ENCODE data around the gene DOLK. TPM values are rescaled to one million over a fixed set of nuclear protein-coding genes. Genes with fewer than 3 reads are reported as not detected.

The DOLK gene
- total RNA-seq, 1 donor from 2014 or later: 14.4 TPM

DNA sequence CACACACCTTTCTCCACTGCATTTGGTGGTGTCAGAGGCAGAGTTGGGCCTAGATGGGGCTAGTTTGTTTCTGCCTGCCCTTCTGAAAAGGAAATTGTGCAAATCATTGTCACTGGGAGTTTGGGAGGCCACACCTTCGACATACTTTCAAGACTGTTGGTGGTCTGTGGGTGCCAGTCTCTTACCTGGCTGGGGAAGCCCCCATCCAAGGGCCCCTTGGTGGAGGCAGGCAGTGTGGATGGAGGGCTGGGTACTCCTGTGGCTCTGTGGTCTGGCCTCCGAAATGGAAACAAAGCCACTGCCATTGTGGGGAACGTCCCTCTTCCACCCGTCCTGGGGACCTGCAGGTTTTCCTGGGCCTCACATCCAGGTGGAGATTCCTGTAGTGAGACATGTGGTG lies 37.5 kb downstream of the DOLK start:
- no peaks in the 10 kb centered on the region for H3K27me3 ChIP-seq (ENCODE audit: low read depth)
- DNase-seq: no peak
- no peak for ATAC-seq
- H3K36me3 ChIP-seq: peaks cover 54% of the 10 kb centered on the region
- H3K9me3 ChIP-seq: no peaks in the 10 kb centered on the region
- H3K27ac ChIP-seq: peak overlapping the region; percentile 86
- H3K4me3 ChIP-seq: no peak overlapping the region
- no peak for TF ChIP-seq CTCF (IDR thresholded peaks at IDR 0.05)
- intact Hi-C loops (cut with DNase I): no loop called here
- peaks cover 49% of the 10 kb centered on the region for H3K4me1 ChIP-seq

- H3K4me3 ChIP-seq: no peak overlapping the region
- DNase-seq (no peak), ATAC-seq (no peak)
- no peaks in the 10 kb centered on the region for H3K9me3 ChIP-seq
- intact Hi-C loops (cut with DNase I): no loop called here
- no peak overlapping the region for H3K27ac ChIP-seq
- peaks cover 49% of the 10 kb centered on the region for H3K36me3 ChIP-seq
- TF ChIP-seq CTCF (IDR thresholded peaks at IDR 0.05): no peak
- no peaks in the 10 kb centered on the region for H3K27me3 ChIP-seq (ENCODE audit: low read depth)
- H3K4me1 ChIP-seq: peaks cover 39% of the 10 kb centered on the region
Observed at GRCh38 chr9:128908372-128908771, 39.0 kb downstream of the DOLK start.

- Histone ChIP-seq H3K4me1 (peaks cover 36% of the 10 kb centered on the region), H3K36me3 (peaks cover 49% of the 10 kb centered on the region), H3K27me3 (ENCODE audit: low read depth) (no peaks in the 10 kb centered on the region), H3K9me3 (no peaks in the 10 kb centered on the region), H3K4me3 (no peak overlapping the region), H3K27ac (no peak overlapping the region)
- DNase-seq (no peak), ATAC-seq (no peak)
- intact Hi-C loops (cut with DNase I): no loop called here
- no peak for TF ChIP-seq CTCF (IDR thresholded peaks at IDR 0.05)
Observed at GRCh38 chr9:128906741-128907140, 40.7 kb downstream of the DOLK start.

- DNase-seq (no peak), ATAC-seq (no peak)
- TF ChIP-seq CTCF (IDR thresholded peaks at IDR 0.05): no peak
- Histone ChIP-seq H3K36me3 (peaks cover 45% of the 10 kb centered on the region), H3K4me1 (peaks cover 29% of the 10 kb centered on the region), H3K27me3 (ENCODE audit: low read depth) (no peaks in the 10 kb centered on the region), H3K4me3 (no peak overlapping the region), H3K9me3 (no peaks in the 10 kb centered on the region), H3K27ac (no peak overlapping the region)
- intact Hi-C loops (cut with DNase I): no loop called here
Observed at GRCh38 chr9:128905964-128906363, 41.4 kb downstream of the DOLK start.

GRCh38 chr9:128903871-128904620 lies 43.4 kb downstream of the DOLK start:
- H3K27me3 ChIP-seq (ENCODE audit: low read depth): no peaks in the 10 kb centered on the region
- ATAC-seq (no peak), DNase-seq (no peak)
- no peak overlapping the region for H3K4me3 ChIP-seq
- peak overlapping the region; percentile 24 for H3K27ac ChIP-seq
- intact Hi-C loops (cut with DNase I): no loop called here
- H3K9me3 ChIP-seq: no peaks in the 10 kb centered on the region
- H3K36me3 ChIP-seq: peaks cover 31% of the 10 kb centered on the region
- H3K4me1 ChIP-seq: peaks cover 36% of the 10 kb centered on the region
- no peak for TF ChIP-seq CTCF (IDR thresholded peaks at IDR 0.05)
